Neural crest cell (in vitro differentiated cells): ENCODE results near the gene QSOX2. TPM values are rescaled to one million over a fixed set of nuclear protein-coding genes. Genes with fewer than 3 reads are reported as not detected.

ENCODE experiments used
- DNase-seq: peaks from one replicate; pipeline ENCODE4 v3.0.0; 2021; ENCODE audit warnings: low read depth, mixed read lengths, low spot score
- H3K27ac Mint-ChIP-seq: one replicate; pipeline ENCODE4 v1.8.0; 2021; ENCODE audit warnings: mild to moderate bottlenecking, mixed read lengths; ENCODE audit not compliant: unreplicated experiment
- H3K27me3 Mint-ChIP-seq: 2 replicates; pipeline ENCODE4 v1.8.0; 2021; ENCODE audit warnings: low read depth, mild to moderate bottlenecking, mixed read lengths
- H3K36me3 Mint-ChIP-seq: 2 replicates; pipeline ENCODE4 v1.8.0; 2021; ENCODE audit warnings: low read depth, mild to moderate bottlenecking, mixed read lengths
- H3K4me1 Mint-ChIP-seq: 2 replicates; pipeline ENCODE4 v1.8.0; 2021; ENCODE audit warnings: mixed read lengths
- H3K4me3 Mint-ChIP-seq: one replicate; pipeline ENCODE4 v1.8.0; 2021; ENCODE audit warnings: mild to moderate bottlenecking, mixed read lengths
- H3K9me3 Mint-ChIP-seq: 2 replicates; pipeline ENCODE4 v1.8.0; 2021; ENCODE audit warnings: mixed read lengths
- CTCF ChIP-seq: fragments of 200-600 bp; sonication (generic); conservative IDR thresholded peaks from 2 replicates; pipeline ENCODE4 v1.5.0; 2021; ENCODE audit warnings: antibody characterized with exemption, mild to moderate bottlenecking
- total RNA-seq: library from RNA; stranded (reverse); gene quantifications from 2 replicates; pipeline ENCODE4 v1.2.1, GENCODE V29; 2021

QSOX2 gene
- total RNA-seq, 1 donor from 2014 or later: 28.7 TPM

DNA sequence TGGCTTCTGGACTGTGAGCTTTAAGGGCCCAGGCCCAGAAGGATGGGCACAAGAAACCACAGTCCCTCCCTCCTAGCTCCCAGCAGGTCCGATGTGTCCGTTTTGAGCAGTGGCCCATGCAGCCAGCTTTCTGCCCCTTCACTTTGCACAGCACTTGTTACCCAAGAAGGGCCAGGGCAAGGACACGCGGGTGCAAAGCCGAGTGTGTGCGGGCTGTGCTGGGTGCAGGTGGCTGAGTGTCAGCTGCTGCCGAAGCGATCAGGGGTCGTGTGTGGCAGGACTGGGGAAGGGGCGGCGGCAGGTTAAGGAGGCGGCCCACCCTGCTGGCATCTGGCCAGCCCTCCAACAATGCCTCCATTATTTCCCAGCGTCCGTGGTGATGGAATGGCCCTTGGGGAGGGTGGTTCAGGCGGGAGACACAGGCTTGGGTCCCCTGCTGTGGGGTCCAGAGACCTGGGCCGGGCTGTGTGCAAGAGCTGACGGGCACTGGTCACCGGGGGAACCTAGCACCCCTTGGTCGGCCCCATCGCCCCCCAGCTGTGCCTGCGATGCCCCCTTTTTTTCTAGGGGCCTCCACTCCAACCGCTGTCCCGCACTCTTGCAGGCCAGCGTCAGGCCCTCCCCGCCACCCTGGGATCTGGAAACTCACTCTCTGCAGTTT lies 41.3 kb downstream of the QSOX2 start:
- peaks cover 5% of the 10 kb centered on the region for H3K4me1 Mint-ChIP-seq
- no peak for TF ChIP-seq CTCF
- H3K4me3 Mint-ChIP-seq: no peak overlapping the region
- H3K36me3 Mint-ChIP-seq: peaks cover 6% of the 10 kb centered on the region
- H3K27me3 Mint-ChIP-seq: peaks cover 72% of the 10 kb centered on the region
- no peak overlapping the region for H3K27ac Mint-ChIP-seq
- no peak for DNase-seq
- no peaks in the 10 kb centered on the region for H3K9me3 Mint-ChIP-seq

GRCh38 chr9:136203408-136204144 lies 42.0 kb downstream of the QSOX2 start:
- no peak for DNase-seq
- peaks cover 76% of the 10 kb centered on the region for H3K27me3 Mint-ChIP-seq
- no peak overlapping the region for H3K27ac Mint-ChIP-seq
- H3K9me3 Mint-ChIP-seq: no peaks in the 10 kb centered on the region
- H3K36me3 Mint-ChIP-seq: peaks cover 6% of the 10 kb centered on the region
- TF ChIP-seq CTCF: no peak
- peaks cover 5% of the 10 kb centered on the region for H3K4me1 Mint-ChIP-seq
- H3K4me3 Mint-ChIP-seq: no peak overlapping the region

DNA sequence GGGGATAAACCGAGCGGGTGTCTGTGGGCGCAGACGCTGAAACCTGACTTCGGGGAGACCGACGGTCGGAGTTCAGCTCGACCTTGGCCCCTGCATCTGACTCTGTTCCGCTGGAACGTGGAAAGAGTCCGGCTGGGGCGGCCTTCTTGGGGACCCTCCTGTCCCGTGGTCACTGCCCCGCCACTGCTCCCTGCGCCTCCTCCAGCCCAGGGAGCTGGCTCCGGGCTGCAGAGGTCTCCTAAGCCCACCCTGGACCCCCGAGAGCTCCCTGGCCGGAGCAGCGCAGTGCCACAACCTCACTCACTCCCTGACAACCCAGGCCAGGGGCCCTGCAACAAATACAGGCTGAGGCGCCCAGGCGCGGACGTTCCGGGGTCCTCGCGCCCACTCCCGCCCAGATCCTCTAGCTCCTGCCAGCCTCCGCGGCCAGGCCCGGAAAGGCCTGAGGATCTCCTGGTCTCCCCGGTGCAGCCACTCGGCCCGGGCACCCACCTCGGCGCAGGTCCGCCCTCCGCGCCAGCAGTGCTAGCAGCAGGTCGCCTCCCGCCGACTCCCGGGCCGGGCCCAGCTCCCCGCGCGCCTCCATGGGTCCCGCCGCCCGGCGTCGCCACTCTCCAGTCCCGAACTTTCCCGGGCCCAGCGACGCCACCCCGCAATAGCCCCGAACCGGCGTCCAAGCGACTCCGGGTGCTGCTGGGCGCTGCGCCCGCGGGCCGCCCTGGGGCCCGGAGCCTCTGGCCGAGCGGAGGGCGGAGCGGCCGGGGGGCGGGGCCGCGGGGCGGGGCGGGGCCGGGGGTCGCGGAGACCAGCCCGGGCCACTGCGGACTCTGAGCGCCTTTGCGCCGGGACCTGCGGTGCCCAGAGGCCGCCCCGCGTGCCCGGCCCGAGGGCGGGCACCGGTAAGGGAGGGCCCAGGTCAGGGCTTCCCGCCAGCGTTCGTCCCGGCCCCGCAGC lies 42.9 kb downstream of the QSOX2 start:
- H3K27ac Mint-ChIP-seq: no peak overlapping the region
- no peak for TF ChIP-seq CTCF
- no peaks in the 10 kb centered on the region for H3K9me3 Mint-ChIP-seq
- DNase-seq: no peak
- no peak overlapping the region for H3K4me3 Mint-ChIP-seq
- H3K36me3 Mint-ChIP-seq: peaks cover 6% of the 10 kb centered on the region
- H3K4me1 Mint-ChIP-seq: peaks cover 5% of the 10 kb centered on the region
- peaks cover 84% of the 10 kb centered on the region for H3K27me3 Mint-ChIP-seq

- peak; percentile 57 for DNase-seq
- no peak overlapping the region for H3K27ac Mint-ChIP-seq
- no peak for TF ChIP-seq CTCF
- no peaks in the 10 kb centered on the region for H3K9me3 Mint-ChIP-seq
- H3K4me1 Mint-ChIP-seq: no peaks in the 10 kb centered on the region
- H3K4me3 Mint-ChIP-seq: no peak overlapping the region
- peaks cover 88% of the 10 kb centered on the region for H3K27me3 Mint-ChIP-seq
- peaks cover 5% of the 10 kb centered on the region for H3K36me3 Mint-ChIP-seq
Observed at GRCh38 chr9:136201609-136202453, 43.8 kb downstream of the QSOX2 start.

GRCh38 chr9:136201174-136201573 lies 44.4 kb downstream of the QSOX2 start:
- Mint-ChIP-seq H3K4me3 (no peak overlapping the region), H3K9me3 (no peaks in the 10 kb centered on the region), H3K36me3 (peaks cover 4% of the 10 kb centered on the region), H3K27ac (no peak overlapping the region), H3K27me3 (peaks cover 88% of the 10 kb centered on the region), H3K4me1 (no peaks in the 10 kb centered on the region)
- TF ChIP-seq CTCF: no peak
- DNase-seq: no peak
